MM.1S (cell line): ENCODE results near the gene SOX2.

ENCODE experiments used
- DNase-seq: peaks from one replicate; pipeline ENCODE4 v3.0.0-alpha.2; 2015
- H2AFZ ChIP-seq: fragments of 300-600 bp; sonication (generic); 2 replicates; pipeline ENCODE4 v1.6.0; 2016; ENCODE audit warnings: antibody characterized with exemption, low read length
- H3F3A ChIP-seq: fragments of 300-600 bp; sonication (generic); 2 replicates; pipeline ENCODE4 v1.6.1; 2016; ENCODE audit warnings: mild to moderate bottlenecking, antibody characterized with exemption, low read length, moderate library complexity, mixed read lengths; ENCODE audit not compliant: insufficient read depth
- H3K27ac ChIP-seq: fragments of 300-600 bp; sonication (generic); 2 replicates; pipeline ENCODE4 v1.5.1; 2016; ENCODE audit warnings: mild to moderate bottlenecking, low read length
- H3K27me3 ChIP-seq: fragments of 300-600 bp; sonication (generic); replicated peaks from 2 replicates; pipeline ENCODE4 v1.6.0; 2016; ENCODE audit warnings: low read length; ENCODE audit not compliant: insufficient read depth
- H3K36me3 ChIP-seq: fragments of 300-600 bp; sonication (generic); replicated peaks from 2 replicates; pipeline ENCODE4 v1.6.1; 2016; ENCODE audit warnings: mild to moderate bottlenecking, low read length, mixed read lengths; ENCODE audit not compliant: insufficient read depth
- H3K4me1 ChIP-seq: fragments of 300-600 bp; sonication (generic); 2 replicates; pipeline ENCODE4 v1.6.1; 2016; ENCODE audit warnings: low read length, mixed read lengths
- H3K4me2 ChIP-seq: fragments of 300-600 bp; sonication (generic); 2 replicates; pipeline ENCODE4 v1.6.0; 2016; ENCODE audit warnings: low read depth, low read length
- H3K4me3 ChIP-seq: fragments of 300-600 bp; sonication (generic); 2 replicates; pipeline ENCODE4 v1.5.1; 2016; ENCODE audit warnings: low read length, mixed read lengths
- H3K79me2 ChIP-seq: fragments of 300-600 bp; sonication (generic); 2 replicates; pipeline ENCODE4 v1.6.1; 2016; ENCODE audit warnings: mixed run types, low read length, mixed read lengths
- H3K9ac ChIP-seq: fragments of 300-600 bp; sonication (generic); 2 replicates; pipeline ENCODE4 v1.6.1; 2016; ENCODE audit warnings: low read length, mixed read lengths
- H3K9me2 ChIP-seq: fragments of 300-600 bp; sonication (generic); replicated peaks from 2 replicates; pipeline ENCODE4 v1.6.1; 2016; ENCODE audit warnings: mild to moderate bottlenecking, low read length, mixed read lengths; ENCODE audit not compliant: insufficient read depth
- H3K9me3 ChIP-seq: fragments of 300-600 bp; sonication (generic); replicated peaks from 2 replicates; pipeline ENCODE4 v1.6.1; 2016; ENCODE audit warnings: mild to moderate bottlenecking, low read length, mixed read lengths; ENCODE audit not compliant: insufficient read depth
- H4K20me1 ChIP-seq: fragments of 300-600 bp; sonication (generic); 2 replicates; pipeline ENCODE4 v1.6.1; 2016; ENCODE audit warnings: mild to moderate bottlenecking, low read length, moderate library complexity, mixed read lengths; ENCODE audit not compliant: insufficient read depth
- EZH2 ChIP-seq: fragments of 300-600 bp; sonication (generic); optimal IDR thresholded peaks from 2 replicates; pipeline ENCODE3; 2017; ENCODE audit warnings: low read depth, mild to moderate bottlenecking, antibody characterized with exemption, low read length, mixed read lengths
- EZH2phosphoT487 ChIP-seq: fragments of 300-600 bp; sonication (generic); IDR thresholded peaks from 2 replicates; pipeline ENCODE4 v1.6.1; 2018; ENCODE audit warnings: antibody characterized with exemption, low read length
- TF ChIP-seq, protein P1 (sequence below): fragments of 300-600 bp; sonication (generic); IDR thresholded peaks from 2 replicates; pipeline ENCODE4 v1.5.1; 2016; ENCODE audit warnings: antibody characterized with exemption, low read length, mixed read lengths

Gene SOX2

DNA sequence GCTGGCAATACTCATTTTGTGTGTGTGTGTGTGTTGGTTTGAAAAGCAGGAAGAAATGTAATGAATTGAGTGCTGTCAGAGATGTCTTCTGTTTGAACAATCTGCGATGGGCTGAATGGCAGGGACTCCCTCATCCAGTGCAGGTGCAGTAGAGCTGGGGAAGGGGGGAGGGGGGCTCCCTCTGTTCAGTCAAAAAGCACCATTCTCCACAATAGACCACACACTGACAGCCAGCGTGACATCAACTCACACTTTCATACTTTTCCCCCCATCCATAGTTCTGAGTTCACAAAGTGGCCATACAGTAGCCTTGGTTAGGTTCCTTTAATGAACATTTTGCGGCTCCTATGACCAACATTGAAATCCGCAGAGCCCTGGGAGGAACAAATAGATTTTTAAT, 10.4 kb downstream of the SOX2 start:
- Histone ChIP-seq H3K9ac (no peak overlapping the region), H3K27ac (no peak overlapping the region), H3K4me2 (no peak overlapping the region), H3K4me3 (no peak overlapping the region), H4K20me1 (no peaks in the 10 kb centered on the region), H3K36me3 (no peaks in the 10 kb centered on the region), H3F3A (no peaks in the 10 kb centered on the region), H3K4me1 (peaks cover 4% of the 10 kb centered on the region; the same call in 1 of the 2 replicates), H3K79me2 (no peaks in the 10 kb centered on the region), H3K27me3 (no peaks in the 10 kb centered on the region), H3K9me2 (no peaks in the 10 kb centered on the region), H2AFZ (no peak overlapping the region), H3K9me3 (no peaks in the 10 kb centered on the region)
- no peak for DNase-seq
- TF ChIP-seq EZH2 (no peak), EZH2phosphoT487 (no peak)
- TF ChIP-seq, protein P1, sequence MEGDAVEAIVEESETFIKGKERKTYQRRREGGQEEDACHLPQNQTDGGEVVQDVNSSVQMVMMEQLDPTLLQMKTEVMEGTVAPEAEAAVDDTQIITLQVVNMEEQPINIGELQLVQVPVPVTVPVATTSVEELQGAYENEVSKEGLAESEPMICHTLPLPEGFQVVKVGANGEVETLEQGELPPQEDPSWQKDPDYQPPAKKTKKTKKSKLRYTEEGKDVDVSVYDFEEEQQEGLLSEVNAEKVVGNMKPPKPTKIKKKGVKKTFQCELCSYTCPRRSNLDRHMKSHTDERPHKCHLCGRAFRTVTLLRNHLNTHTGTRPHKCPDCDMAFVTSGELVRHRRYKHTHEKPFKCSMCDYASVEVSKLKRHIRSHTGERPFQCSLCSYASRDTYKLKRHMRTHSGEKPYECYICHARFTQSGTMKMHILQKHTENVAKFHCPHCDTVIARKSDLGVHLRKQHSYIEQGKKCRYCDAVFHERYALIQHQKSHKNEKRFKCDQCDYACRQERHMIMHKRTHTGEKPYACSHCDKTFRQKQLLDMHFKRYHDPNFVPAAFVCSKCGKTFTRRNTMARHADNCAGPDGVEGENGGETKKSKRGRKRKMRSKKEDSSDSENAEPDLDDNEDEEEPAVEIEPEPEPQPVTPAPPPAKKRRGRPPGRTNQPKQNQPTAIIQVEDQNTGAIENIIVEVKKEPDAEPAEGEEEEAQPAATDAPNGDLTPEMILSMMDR: no peak

DNA sequence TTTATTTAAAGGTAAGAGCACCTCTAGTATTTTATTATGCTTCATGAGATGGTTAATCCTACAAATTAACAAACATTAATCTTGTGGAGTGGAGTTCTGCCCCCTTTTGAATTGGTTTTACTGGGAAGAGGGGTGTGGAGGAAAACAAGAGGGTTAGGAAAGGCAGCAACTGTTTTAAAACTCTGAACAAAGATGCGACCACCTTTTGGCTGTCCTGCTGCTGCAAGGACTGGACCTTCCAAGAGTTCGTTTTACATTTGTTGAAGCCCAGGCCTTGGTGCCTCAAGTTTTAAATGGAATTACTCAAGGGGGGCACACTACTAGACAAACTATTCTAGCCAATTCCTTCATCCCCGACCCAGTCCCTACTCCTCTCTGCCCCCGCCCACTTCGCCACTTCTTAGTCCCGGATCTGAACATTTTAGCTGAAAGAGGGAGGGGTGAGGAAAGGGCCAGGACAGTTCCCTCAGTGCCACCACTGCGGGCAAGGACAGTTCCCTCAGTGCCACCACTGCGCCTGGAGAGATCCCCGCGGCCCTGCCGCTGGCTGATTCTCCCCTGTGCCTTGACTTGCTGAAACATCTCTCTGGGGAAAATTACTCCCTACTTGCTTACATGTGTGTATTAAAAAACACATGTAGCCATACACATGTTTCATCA, 11.2 kb downstream of the SOX2 start:
- Histone ChIP-seq H3K27ac (no peak overlapping the region), H3K9me2 (no peaks in the 10 kb centered on the region), H3K79me2 (no peaks in the 10 kb centered on the region), H3K4me1 (peaks cover 4% of the 10 kb centered on the region; the same call in 1 of the 2 replicates), H3F3A (no peaks in the 10 kb centered on the region), H3K27me3 (no peaks in the 10 kb centered on the region), H3K4me3 (no peak overlapping the region), H2AFZ (no peak overlapping the region), H3K4me2 (no peak overlapping the region), H3K9ac (no peak overlapping the region), H4K20me1 (no peaks in the 10 kb centered on the region), H3K9me3 (no peaks in the 10 kb centered on the region), H3K36me3 (no peaks in the 10 kb centered on the region)
- TF ChIP-seq EZH2phosphoT487: no peak
- no peak for TF ChIP-seq EZH2
- TF ChIP-seq, protein P1: no peak
- no peak for DNase-seq

DNA sequence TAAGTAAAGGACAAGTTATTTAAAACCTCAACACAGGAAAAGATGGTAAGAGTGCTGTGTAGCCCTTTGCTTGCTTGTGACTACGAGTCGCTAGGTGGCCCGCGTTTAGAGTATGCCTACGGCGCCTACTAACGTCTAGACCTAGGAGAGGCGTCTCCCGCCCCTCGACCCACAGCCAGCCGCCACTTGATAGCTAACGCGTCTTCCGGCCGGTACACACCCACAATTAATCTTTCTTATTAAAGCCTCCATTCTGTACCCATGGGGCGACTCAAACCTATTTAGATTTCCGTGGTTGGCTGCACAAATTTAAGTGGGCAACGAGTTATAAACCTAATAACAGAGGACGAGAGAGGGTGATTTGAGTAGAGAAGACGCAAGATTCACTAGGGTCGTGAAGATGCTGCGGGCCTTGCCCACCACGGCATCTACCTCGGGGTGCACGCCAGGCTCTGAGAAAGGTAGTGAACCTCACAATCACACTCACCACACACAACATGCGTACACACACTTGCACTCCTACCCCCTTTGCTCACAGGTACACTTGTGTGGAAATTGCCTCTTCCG, 12.0 kb downstream of the SOX2 start:
- Histone ChIP-seq H3K4me3 (no peak overlapping the region), H3K9me3 (no peaks in the 10 kb centered on the region), H3F3A (no peaks in the 10 kb centered on the region), H3K27me3 (no peaks in the 10 kb centered on the region), H3K4me2 (no peak overlapping the region), H3K4me1 (peaks cover 4% of the 10 kb centered on the region; the same call in 1 of the 2 replicates), H3K36me3 (no peaks in the 10 kb centered on the region), H3K27ac (no peak overlapping the region), H4K20me1 (no peaks in the 10 kb centered on the region), H3K9me2 (no peaks in the 10 kb centered on the region), H3K9ac (no peak overlapping the region), H2AFZ (no peak overlapping the region), H3K79me2 (no peaks in the 10 kb centered on the region)
- TF ChIP-seq, protein P1: no peak
- no peak for TF ChIP-seq EZH2phosphoT487
- DNase-seq: no peak
